Measurements from ENCODE around the gene FAM124B.

- TF ChIP-seq CTCF (IDR thresholded peaks at IDR 0.05) (no peak), EP300 (IDR thresholded peaks at IDR 0.05) (no peak), POLR2AphosphoS5 (IDR thresholded peaks at IDR 0.05) (no peak)
These were observed 10.5 kb upstream of the FAM124B start for GRCh38 chr2:224412141-224413015.

All from suprapubic skin (tissue), 4 donors.